HG02678 (cell line): Measurements from ENCODE around the gene NKRF.
A peak's percentile ranks its signal among the peaks of the same experiment; 100 is the strongest.
"Not testable (repeated sequence)": the region's sequence is repeated elsewhere in the genome, so short reads cannot be mapped to it uniquely, and the experiment has no call there.

ENCODE experiments used
- ATAC-seq: cut with Tn5 transposase; IDR thresholded peaks from one replicate; pipeline ENCODE4 v1.9.1; 2021; ENCODE audit warnings: mild to moderate bottlenecking, moderate library complexity; ENCODE audit not compliant: unreplicated experiment

The NKRF gene

DNA sequence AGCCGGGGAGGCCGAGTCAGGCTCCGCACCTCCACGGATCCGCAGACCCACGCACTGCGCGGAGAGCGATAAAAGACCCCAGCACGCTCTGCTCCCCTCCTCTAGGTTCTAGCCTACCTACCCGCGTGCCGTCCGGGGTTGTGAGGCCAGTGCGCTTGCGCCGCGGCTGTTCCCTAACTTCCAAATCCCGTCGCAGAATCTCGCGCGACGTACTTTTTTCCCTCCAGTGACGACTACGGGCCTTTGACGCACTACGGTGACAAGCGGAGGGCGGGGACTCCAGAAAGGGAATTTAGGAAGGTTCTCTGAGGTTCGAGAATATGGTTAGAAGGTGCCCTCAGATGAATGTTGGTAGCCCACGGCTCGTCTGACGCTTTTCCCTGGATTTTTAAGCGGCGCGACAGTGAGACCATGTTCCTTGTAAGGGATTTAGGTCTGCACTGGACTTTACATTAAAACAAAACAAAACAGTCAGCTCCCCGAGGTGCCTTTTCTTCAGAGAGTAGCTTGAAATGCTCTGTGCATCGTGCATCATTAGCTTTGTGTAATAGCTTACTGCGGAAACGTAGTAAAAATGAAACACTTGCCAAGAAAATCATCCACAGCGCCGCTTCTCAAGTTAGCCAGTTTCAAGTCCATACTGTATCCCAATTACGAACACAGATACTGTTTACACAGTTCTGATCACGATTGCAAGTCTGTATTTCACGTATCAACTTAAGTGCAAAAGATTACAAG, at the start of gene NKRF:
TSS of gene NKRF (minus strand) at position 145 of the 738 bp plus-strand sequence.
- peak; percentile 83 for ATAC-seq

DNA sequence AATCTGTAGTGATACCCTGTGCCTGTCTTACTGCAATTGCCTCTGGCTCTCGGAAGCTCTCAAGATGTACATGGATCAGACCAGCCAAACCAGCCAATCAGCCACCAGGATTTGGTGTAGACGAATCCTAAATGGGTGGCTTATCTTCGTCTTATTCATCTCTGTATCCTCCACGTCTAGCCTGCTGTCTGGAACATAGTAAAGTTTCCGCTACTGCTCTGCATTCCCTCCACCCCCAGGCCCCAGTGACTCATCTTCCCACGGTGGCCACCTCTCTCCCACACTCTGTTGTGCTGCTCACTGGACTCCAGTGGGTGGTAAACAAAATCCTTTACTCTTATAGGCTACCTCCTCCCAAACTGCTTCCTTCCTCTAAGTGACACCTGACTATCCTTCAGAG, 48.9 kb upstream of the NKRF start:
- ATAC-seq, result no peak

DNA sequence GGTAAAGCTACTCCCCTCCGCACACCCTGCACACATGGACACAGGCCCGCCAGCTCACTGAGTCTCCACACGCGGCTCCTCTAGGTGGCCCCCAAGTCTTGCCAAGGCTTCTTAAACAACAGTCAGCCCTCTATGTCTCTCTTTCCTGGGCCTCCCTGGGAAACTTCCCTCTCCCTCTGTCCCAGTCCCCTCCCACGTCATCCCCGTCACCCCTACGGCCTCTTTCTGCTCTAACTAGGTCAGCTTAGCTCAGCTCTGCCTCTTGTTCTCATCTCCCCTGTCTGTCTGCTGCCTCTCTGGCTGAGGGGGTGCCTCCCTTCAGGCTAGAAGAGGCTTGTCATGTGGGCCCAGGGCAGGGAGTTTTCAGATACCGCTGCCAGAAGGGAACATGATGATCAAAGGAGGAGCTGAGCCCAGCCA, 47.9 kb upstream of the NKRF start:
- no peak for ATAC-seq

DNA sequence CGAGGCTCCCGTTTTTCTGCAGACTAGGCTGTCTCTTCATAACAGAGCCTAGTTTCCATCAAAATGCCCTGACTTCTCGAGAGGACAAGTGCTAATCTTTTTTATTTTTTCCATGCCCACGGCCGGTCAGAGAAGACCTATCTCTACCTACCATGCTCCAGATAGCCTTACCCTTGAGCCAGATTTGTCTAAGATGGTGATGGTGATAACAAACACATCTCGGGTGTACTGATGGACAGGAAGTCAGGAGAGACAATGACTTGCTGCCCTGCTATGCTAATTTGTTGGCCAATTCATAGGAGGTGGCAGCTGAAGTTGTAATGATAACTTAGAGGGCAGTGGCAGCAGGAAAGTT, 42.2 kb upstream of the NKRF start:
- ATAC-seq, result no peak

DNA sequence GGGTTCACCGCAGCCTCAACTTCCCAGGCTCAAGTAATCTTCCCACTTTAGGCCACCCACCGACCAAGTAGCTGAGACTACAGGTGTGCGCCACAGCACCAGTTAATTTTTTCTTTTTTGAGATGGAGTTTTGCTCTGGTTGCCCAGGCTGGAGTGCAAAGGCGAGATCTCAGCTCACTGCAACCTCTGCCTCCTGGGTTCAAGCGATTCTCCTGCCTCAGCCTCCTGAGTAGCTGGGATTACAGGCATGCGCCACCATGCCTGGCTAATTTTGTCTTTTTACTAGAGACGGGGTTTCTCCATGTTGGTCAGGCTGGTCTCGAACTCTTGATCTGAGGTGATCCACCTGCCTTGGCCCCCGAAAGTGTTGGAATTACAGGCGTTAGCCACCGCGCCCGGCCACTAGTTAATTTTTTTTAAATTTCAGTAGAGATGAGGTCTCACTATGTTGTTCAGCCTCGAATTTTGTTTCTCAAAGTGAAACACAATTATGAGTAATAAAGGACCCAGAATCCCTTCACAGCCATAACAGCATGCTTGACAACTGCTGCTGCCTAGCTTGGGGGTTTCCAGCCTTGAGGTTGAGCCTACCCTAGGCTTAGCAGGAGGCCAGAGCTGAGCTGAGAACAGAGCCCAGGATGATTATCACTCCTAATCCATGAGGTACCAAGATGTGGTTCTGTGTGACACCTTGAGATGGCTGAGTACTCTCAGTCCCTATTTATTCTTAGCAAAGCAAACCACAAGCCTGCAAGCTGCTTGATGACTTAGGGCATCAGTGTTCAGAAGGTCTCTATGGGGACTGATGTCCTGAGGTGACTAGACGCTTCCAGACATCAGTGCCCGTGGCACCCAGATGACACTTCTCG, 41.6 kb upstream of the NKRF start:
- peak; percentile 96 for ATAC-seq

DNA sequence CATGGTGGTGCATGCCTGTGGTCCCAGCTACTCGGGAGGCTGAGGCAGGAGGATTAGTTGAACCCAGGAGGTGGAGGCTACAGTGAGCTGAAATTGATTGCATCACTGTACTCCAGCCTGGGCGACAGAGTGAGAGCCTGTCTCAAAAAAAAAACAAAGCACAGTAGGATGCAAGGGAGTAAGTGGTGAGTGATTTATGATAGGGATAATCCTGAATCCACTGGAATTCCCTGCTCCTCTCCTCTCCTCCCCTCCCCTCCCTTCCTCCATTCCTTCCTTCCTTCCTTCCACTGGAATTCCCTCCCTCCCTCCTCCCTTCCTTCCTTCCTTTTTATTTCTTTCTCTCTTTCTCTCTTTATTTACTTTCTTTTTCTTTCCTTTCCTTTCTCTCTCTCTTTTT, 40.9 kb upstream of the NKRF start:
- ATAC-seq, result no peak

DNA sequence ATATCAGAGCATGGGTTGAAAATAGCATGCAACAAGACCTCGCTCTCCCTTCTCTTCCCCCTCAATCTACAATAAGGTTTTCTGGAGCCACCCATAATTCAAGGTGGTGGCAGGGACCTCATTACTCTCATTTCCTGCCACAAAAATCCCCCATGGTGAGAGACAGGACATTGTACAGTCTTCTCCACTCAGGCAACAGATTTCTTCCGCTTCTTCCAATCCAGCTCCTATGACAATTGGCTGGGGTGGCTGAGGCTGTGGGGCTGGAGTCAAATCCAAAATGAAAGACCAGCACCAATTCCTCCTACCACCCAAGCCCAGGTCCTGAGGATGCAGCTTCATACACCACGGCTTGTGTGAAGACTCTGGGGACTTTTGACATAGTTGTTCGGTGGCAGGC, 40.3 kb upstream of the NKRF start:
- no peak for ATAC-seq

DNA sequence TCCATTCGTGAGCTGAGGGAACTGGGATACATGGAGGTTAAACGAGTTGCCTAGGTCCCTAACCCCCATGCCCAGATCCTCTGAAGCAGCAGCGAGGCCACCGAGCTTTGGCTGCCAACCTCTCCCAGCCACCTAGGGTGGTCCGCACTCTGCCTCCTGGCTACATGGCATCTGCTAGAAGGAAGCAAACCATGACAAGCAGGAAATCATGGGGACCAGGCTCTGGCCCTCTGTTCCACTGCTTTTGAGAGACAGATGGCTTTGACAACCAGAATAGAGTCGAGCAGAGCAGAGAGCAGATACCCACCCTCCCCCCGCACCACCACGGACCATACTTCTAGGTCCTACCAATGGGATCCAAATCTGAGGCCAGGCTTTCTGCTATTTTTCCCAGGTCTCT, 37.5 kb upstream of the NKRF start:
- no peak for ATAC-seq

DNA sequence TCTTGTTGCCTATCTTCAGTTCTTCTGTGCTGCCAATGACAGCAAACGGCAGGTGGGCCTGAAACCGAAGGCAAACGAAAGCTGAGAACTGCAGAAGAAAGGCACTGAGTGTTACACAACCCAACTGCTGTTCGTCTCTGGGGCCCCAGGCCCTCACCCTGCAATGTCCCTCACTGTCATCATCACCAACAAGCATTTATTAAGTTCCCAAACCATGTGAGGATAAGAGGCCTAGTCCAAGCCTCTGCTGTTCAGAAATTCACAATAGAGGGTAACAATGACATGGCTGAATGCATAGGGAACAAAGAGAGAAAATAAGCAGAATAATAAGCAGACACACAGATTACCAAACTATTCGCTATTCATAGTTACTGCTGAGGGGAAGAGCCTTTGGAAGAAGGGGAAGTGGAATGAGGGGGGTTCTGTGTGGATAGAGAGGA, 34.5 kb upstream of the NKRF start:
- ATAC-seq, result no peak

DNA sequence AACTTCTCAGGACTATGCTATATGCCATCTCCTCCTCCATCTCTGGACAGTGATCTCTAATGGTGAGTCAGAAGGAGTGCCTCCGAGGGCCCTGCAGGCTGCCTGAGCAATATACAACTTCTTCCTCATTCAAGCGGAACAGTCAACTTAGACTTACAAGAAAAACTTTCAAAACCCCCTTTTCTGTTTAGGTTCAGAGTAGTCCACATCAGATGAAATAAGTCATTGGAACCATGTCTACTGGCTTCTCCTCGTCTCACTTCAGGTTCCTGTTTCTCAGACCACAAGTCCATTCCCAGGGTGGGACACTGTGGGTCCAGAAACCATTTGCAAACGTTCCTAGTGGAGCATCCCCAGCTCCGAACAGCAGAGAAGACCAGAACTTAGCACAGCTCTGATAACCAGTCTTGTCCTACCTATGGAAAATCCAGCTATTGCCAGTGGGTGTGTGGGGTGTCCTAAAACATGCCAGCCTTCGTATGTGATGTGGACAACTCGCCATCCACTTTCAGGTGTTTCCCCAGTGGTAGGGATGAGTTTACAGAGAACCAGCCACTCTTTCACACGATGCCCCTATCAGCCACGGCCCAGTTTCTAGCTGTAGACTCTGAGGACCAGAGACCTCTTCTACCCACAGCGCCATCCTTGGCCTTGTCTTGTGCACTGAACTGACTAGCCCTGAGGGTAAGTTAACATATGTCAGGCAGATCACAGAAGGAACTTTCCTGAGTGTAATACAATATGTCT, 32.7 kb upstream of the NKRF start:
- peak; percentile 59 for ATAC-seq

DNA sequence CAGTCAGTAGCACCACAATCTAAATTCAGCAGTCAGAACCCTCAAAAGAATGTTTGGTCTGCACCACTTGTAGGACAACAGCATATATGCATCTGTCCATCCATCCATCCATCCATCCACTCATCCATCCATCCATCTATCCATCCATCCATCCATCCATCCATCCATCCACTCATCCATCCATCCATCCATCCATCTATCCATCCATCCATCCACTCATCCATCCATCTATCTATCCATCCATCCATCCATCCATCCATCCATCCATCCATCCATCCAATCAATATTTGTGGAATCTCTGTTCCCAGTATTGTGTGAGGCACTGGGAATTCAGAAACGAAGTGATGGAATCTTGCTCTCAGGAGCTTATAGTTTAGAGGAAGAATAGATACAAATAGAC, 31.2 kb upstream of the NKRF start:
- not testable (repeated sequence) for ATAC-seq

DNA sequence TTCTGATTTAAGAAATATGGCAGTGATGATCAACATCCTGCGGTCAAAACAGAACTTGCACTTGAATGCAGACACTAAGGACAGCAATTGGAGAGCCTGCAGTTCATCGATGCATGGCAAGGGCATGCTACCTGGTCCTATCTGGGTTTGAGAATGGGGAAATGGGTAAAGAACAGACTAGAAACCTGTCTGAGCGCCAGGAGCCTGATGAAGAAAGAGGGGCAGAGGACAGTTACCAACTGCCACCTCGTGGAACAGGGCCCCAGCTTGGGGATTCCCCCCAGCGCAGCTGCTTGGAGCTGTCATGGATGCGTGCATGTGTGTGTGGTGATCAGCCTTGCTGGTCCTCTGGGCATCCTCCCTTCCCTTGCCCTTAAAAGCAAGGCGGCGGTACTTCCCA, 30.2 kb upstream of the NKRF start:
- ATAC-seq, result peak; percentile 57

DNA sequence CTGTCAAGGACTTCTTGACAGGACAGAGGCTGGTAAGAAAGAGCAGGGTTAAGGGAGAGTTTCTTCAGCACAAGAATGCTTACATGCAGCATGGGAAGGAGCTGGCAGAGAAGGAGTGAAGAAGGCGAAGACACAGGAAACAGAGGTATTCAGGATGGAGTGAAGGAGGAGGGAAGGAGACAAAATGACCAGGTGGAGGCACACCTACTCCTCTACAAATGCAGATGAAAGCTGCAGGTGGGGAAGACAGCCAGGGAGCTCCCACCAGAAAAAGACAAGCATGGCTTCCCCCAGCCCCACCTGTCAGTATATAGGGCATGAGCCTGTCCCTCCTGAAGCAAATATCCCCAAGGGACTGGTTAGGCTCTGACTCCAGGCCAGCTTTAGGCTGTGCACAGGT, 29.6 kb upstream of the NKRF start:
- ATAC-seq, result peak; percentile 19

DNA sequence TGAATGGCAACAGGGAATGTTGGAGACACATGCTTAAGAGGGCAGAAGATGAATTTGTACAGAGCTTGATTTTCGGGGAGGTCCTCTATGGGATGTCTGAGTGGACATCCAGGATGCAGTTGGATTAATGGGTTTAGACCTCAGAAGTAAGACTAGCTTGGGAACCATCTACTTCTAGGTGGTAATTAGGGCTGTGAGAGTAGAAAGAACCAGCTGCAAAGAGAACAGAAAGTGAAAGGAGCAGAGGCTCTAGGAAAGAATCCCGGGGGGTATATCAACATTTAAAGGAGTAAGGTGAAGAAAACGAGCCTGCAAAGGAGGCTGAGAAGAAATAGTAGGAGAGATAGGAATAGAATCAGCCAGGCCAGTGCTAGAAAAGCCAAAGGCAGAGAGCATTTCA, 29.0 kb upstream of the NKRF start:
- ATAC-seq, result no peak

DNA sequence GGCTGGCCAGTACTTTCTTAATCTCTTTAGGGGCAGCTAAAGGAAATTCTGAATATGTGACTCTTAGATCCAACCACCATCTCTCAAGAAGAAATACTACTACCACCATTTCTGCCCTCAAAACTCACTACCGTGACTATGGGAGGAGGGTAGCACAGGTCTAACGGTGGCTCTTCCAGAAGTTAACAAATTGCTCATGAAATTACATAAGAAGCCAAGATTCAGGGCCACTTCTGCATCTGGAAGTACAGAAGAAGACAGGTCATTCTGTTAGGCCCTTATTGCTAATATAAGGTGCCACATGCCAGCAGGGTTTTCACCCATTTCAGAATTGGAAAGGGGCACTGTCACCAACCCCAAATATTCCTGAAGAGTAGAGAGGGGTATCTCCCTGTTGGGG, 19.6 kb upstream of the NKRF start:
- ATAC-seq, result no peak

DNA sequence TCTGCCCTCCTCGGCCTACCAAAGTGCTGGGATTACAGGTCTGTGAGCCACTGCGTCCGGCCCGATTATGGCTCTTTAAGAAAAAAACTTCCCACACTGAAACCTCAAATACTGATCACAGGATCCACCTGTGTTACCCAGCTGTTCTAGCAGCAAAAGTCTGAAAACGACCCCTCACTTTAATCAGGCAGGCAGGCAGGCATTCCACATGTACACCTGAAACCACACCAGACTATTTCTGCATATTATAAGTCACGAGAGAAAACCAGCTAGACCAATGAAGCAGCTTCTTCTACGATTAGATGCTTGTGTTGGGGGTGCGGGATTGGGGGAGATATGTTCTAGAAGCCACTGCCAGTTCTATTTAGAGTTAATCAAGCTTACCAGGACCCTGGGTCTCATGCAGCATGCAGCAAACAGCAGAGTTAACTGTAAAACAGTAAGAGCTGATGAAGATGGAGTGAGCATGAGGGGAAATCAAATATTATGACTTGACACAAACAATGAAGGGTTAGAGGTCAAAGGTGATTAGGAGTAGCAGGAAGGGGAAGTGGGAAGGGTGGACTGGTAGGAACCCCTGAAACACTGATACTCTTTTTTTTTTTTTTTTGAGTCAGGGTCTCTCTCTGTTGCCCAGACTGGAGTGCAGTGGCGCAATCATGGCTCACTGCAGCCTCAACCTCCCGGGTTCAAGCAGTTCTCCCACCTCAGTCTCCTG, 18.9 kb upstream of the NKRF start:
- ATAC-seq, result no peak

DNA sequence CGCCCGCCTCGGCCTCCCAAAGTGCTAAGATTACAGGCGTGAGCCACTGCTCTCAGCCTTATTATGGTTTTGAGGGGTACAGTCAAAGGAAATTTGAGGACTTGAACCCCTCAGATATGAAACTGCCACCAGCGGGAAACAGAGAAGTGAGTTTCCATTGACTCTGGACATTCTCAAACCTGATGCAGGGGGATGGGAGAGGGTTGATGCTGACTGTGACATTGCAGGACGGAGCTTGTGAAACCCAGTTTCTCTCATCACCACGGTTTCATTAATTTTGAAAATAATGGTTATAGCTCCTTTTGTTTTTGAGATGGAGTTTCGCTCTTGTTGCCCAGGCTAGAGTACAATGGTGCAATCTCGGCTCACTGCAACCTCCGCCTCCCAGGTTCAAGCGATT, 18.2 kb upstream of the NKRF start:
- ATAC-seq, result no peak

DNA sequence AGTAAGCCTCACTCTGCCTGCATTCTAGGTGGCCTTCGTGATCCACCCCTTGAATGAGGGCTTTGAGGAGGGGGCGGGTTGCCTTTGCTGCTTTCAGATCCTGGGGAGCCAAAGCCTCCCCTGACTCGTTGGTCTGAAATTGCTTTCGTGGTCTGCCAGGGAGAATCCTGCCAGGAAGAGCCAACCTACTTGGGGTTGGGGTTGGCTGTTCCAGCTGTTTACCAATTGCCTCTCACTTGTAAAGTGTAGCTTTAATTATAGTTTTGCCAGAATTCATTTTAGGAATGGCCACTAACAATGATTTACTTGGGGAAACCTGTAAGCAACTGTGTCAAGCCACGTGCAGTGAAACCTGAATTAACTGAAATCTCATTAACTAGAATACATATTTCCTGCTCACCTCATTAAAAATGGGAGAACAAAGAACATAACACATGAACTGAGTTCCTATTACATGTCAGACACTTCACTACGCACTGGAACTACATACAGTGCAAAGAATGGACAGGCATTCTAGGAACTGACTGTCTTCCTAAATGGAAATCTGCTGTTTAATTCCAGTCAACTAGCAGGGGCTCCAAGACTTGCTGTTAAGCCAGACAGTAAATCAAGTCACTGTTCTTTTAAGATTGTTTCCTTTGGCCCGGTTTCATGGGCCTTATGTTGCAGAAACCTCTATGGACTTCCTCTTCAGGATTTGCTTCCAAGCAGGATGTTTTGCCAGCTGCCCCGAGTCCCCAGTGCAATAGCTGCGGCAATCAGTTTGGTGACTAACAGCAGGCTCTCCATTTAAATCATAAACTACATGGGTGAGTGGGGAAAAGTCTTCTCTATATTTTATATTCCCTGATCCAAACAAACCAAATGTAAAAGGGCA, 16.4 kb upstream of the NKRF start:
- no peak for ATAC-seq

DNA sequence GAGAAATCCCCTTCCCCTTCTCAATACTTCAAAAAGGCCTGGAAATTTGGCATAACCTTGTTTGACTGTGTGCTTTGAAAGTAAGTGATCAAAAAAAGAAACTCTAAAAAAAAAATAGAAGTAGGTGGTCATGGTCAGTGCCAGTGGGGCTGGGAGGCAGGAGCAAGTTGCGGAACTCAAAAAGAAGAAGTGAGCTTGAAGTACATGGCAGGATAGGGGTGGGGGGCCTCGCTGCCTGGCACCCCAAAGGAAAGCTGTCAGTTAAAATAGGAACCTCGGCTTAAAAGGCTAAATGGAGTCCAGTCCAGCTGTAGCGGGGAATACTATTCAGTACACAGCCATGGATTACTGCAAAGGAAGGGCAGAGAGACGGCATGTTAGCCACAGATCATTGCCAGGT, 12.2 kb upstream of the NKRF start:
- ATAC-seq, result no peak
